Measurements from ENCODE around the gene SORCS2.

DNA sequence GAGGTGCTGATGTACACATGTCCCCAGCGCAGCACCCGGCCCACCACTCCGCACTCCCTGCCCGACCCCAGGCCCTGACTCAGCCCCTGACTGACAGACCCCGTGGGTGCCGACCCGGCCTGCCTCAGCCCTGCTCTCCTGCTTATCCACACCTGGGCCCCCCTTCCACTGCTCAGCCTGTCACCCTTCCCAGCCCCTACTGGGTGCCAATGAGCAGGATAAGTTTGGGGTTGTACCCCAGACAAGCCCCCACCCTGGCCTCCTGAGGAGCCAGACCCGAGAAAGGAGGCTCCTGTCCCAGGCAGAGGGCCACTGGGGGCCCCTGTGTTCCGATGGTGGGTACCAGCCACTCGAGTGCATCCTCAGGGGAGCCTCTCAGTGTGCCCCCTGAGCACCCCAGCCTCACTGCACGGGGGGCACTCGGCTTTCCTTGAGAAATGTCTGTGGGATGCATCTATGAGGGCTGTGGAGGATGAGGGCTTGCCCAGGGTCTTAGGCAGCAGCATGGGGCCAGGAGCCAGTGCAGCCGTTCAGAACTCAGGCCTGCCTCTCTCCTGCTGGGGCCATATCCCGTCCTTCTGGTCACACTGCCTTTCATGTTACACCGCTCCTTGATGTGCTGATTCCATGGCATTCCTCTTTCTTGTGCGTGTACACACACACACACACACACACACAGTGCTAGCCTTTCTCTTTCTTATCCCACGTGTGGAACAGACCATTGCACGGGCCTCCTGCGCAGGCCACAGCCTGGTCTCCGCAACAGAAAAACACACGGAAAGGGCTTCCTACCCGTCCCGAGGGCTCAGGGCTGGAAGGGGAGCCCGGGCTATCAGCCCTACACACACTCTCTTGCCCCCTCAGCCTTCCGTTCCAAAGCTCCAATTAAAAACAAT lies 462.5 kb downstream of the SORCS2 start:
- TF ChIP-seq EZH2 (IDR thresholded peaks at IDR 0.05) (no peak), POLR2AphosphoS5 (IDR thresholded peaks at IDR 0.05; ENCODE audit: borderline replicate concordance, low read depth, low read length) (no peak)

Data from SK-N-MC (cell line).